MV-4-11 (cell line): ENCODE measurements around the gene OSBPL5.

ENCODE experiments used
- DNase-seq: peaks from one replicate; lab custom pipeline; 2025; lab: John Stamatoyannopoulos, UW

Gene OSBPL5

DNA sequence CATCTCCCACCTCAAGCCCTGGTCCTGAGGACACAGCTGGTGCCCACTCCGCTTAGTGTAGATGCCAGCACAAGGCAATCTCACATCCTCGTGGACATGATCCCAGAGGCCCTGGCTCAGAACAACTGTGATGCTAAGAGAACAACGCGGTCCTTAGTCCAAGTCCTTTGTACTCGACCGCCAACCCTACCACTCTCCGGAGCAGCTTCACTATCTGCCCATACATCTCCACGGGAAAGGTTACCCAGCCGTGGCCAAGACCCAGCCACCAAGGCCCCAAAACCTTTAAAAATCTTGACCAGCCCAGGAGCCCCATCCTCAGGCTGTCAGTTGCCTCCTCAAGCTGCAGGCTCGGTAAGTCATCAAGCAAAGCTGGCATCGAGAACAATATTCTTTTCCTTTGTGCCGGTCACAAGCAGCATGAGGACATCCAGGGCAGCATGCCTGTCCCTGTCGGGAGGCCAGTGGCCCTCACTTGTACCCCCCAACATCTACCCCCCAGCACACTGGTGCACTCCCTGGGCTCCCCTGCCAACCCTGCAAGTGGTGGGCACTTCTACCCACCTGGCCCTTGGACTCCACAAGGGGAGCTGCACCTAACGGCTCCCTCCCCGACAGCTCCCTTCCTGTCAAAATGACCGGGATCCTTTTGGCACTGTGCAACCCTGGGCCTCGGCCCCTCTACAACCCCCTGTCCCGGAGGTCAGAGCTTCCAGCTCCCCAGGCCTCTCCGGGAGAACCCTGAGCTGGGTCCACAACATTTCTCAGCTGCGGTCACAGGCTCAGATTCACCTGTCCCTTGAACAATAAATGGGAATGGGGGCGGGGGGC, 2.5 kb downstream of the OSBPL5 start:
- DNase-seq, result no peak

- no peak for DNase-seq
Measured at GRCh38 chr11:3161720-3162409, 3.2 kb downstream of the OSBPL5 start.

DNA sequence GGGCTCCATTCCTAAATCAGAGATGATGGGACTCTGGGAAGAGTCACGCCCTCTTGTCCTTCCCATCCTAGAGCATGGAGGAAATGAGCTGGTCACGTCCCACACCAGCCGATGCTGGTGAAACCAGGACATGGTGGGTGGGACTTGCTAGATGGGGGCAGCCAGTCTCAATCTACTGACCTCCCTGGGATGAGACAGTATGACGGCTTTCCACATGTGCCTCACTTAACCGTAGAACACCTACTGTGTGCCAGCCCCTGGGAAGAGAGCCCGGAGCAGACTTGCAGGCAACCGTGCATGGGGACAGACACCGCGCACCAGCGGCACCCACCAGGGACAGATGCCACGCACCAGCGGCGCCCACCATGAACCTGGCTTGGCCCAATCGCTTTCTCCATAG, 3.8 kb downstream of the OSBPL5 start:
- no peak for DNase-seq

DNA sequence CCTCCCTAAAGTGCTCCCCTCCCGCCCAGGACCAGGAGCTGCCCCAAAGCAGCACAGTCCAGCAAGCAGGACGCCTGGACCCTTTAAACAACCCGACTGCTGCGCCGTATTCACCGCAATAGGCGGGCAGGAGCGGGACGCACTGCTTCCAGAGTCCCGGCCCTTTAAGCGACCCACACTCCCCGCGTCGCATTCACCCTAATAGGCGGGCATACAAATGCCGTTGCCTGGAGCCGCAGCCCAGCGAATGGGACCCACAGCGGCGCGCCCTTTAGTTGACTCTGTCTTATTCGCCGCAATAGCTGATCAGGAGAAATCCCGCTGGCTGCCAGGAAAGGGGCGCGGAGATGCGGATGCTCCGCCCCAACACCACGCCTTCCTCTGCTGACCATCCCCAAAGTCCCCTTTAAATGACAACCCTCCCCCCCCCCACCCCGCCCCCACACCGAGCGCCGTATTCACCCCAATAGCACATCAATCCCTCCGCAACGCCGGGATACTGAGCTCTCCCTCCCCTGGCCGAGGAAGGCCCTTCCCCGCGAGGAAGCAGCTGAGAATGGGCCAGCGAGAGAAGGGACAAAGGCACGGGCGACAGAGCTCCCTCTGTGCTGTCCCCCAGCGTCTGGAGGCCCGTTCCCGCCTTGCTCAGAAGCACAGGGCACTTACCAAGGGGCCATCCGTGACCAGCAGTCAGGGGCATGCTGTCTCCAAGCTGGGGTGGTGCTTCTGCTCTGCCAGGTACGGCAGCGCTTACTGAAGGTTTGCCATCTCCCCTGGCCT, 4.7 kb downstream of the OSBPL5 start:
- DNase-seq, result peak; percentile 73

DNA sequence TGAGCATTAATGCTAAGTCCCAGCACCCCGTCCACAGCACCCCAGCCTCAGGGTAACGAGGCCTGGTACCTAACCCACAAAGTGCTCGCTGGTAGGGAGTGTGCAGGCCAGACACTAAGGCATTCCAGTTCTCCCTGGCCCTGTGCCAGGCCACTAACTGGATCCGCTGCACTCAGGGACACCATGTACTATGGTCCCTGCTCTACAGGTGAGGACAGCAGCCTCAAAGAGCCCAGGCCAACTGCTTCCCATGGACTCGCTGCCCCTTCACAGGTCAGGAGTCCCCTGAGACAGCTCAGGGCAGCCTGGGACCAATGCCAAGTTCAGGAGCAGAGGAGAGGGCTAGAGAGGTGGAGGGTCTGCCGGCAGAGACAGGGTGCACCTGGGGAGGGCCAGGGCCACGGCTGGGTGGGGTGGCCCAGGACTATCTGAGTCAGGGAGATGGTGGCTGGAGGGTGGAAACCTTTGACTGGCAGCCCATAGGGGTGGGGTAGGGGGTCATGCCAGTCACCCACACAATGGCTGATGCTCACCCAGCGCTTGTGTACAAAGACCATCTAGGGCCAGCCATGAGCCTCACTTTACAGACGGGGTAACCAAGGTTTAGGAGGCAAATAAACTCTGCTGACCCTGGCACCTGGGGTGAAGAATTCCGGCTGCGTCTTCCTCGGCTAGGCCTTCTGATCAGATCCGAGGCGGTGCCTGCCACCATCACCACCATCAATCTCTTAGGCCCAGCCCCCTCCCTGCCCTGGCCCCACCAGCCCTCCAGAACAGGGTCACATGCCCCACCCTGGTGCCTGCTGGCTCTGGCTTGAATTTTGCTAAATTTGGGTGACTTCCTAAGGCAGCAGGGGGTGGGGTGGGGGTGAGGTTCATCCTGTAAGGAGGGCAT, 5.6 kb downstream of the OSBPL5 start:
- no peak for DNase-seq

DNA sequence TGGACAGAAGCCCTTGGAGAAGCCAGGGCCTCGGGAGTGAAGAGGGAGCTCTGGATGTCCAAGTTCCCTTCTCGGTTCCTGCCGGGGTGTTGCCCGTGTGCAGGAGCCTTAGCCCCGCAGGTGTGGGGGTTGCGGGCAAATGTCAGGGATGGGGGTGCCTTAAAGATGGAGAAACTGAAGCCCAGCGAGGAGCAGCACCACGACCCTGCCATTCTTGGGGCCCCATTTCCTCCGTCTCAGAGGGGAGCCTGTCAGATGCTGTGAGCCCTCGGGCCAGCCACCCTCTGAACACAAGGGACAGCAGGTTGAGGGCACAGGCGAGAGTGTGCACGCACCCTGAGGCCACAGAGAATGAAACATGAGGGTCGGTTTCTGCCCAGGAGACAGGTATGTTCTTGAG, 6.3 kb downstream of the OSBPL5 start:
- no peak for DNase-seq

GRCh38 chr11:3158131-3158591, 6.9 kb downstream of the OSBPL5 start:
- no peak for DNase-seq

DNA sequence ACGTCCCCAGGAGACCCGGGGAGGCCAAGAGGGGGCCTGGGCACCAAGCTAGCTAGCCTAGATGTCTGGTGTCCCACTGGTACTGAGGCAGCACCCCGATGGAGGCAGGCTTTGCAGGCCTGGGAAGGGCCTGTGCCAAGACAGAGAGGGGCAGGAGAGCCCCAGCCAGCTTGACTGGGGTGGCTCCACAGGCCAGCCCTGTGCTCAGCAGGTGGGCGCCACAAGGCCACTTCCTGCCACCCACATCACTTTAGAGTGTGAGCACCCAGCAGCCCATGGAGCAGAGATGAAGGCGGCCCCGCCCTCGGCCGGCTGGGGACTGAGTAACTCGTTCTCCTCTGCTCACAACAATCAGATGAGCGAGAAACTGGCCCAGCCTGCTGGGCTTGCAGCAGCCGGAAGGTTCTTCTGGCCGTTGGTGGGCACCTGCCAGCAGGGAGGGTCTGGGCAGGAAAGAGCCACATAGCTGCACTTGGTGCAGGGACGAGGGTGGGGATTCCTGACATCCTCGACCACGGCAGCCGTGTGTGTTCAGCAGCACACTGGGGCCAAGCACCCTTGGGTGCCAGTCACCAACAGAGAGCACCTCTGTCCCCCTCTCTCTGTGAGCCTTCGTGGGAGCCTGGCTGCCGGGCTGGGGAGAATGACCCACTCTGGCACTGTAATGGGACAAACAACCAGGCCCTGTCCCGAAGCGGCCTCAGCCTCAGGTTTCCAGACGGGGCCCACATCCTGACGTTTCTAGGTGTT, 7.6 kb downstream of the OSBPL5 start:
- peak; percentile 54 for DNase-seq

GRCh38 chr11:3156661-3157311, 8.3 kb downstream of the OSBPL5 start:
- DNase-seq, result no peak

DNA sequence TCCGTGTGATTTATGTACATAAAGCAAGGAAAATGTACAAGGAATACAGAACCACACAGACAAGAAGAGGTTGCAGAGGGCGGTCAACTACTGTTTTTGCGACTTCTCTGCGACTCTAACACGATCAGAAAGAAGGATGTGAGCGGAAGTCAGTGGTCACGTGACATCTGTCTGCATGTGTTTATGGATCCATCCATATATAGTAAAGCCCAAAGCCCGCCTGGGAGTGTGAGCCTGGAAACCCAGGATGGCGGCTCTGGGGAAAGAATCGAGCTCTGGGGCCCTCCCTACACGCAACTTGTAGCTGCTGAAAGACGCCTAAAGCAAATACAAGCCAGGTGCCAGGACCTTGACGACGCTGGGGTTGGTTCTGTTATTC, 8.8 kb downstream of the OSBPL5 start:
- peak; percentile 90 for DNase-seq

DNA sequence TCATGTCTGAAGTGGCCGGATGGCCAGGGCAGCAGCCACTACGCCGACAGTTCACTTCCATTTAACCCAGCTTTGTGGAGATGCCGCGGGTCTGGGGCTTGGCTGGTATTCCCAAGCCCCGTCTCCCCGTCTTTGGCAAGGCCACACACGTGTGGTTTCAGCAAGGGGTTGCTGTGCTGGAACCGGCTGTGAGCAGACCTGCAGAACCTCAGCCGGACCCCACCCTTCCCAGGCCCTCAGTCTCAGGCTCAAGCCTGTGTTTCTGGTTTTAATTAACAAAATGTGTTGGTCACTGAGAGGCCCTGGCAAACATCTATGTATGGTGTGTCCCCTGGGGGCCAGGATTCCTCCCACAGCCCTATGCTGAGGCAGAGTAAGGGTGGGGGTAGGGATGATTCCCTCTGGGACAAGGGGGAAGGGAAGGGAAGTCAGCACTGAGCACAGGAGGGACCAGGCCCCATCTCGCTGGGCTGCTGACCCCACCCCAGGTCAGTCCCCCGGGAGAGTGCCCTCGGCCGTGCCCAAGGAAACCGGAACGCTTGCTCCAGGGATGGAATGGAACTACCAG, 9.3 kb downstream of the OSBPL5 start:
- no peak for DNase-seq

- DNase-seq, result no peak
Measured at GRCh38 chr11:3155216-3155615, 9.9 kb downstream of the OSBPL5 start.

- peak; percentile 60 for DNase-seq
Measured at GRCh38 chr11:3154001-3154599, 11.0 kb downstream of the OSBPL5 start.

- DNase-seq, result peak; percentile 92
Measured at GRCh38 chr11:3153291-3153861, 11.7 kb downstream of the OSBPL5 start.

DNA sequence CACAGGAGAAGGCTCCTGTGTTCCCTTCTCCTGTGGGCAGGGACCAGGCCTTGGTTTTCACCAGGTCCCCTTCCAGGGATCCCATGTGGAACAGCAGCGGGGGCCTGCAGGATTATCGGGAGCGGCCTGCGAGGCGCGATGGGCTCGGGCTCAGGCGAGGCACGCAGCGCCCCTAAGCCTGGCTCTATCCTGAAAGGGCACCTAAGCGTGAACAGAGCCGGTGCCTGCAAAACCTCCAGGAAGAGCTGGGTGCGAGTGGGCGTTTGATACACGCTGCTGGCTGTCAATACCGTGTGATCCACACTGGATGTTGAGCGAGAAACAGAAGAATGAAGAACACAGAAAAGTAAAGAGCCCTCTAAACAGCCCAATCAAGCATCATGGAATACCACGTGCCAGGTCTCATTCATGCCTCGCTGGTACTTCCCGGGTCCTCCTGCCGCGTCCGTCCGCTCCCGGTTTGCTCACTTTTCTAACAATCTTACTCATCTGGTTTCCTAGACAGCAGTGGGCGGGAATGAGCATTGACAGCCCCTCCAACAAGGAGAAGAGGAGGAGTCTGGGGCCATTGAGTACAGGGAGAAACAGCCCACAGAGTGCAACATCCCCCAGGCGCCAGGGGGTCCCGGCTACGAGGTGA, 12.5 kb downstream of the OSBPL5 start:
- no peak for DNase-seq

GRCh38 chr11:3150726-3151125, 14.4 kb downstream of the OSBPL5 start:
- DNase-seq, result no peak

DNA sequence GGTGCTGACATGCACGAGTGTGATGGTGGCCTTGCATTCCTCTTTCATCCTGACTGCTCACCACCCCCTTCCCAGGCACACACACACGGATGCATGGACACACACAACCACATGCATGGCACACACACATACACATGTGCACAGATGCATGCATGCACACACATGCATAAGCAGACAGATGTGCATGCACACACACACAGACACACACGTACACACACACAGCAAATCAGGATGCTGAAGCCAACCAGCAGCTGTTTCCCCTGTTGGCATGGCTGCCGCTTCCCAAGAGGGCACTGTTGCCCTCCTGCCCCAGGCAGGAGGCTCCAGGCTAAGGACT, 15.3 kb downstream of the OSBPL5 start:
- no peak for DNase-seq

GRCh38 chr11:3148990-3149851, 15.9 kb downstream of the OSBPL5 start:
- DNase-seq, result no peak
